NCI-H526 treated with DMSO at 0.1 percent for 48 hours (cell line): ENCODE data around the gene CHRM4.
A peak's percentile ranks its signal among the peaks of the same experiment; 100 is the strongest.

Experiments used
- DNase-seq: peaks from one replicate; lab custom pipeline; 2025; lab: John Stamatoyannopoulos, UW

CHRM4 gene

GRCh38 chr11:46402957-46403902, 11.7 kb upstream of the CHRM4 start:
- DNase-seq = no peak

- DNase-seq = no peak
Observed at GRCh38 chr11:46397526-46397925, 6.0 kb upstream of the CHRM4 start.

GRCh38 chr11:46393759-46394158, 2.2 kb upstream of the CHRM4 start:
- no peak for DNase-seq

- DNase-seq = no peak
Observed at GRCh38 chr11:46393231-46393616, 1.6 kb upstream of the CHRM4 start.

- no peak for DNase-seq
Observed at GRCh38 chr11:46392421-46393230, 1.1 kb upstream of the CHRM4 start.

- DNase-seq = no peak
Observed at GRCh38 chr11:46391186-46391577, 394 bp downstream of the CHRM4 start.

- no peak for DNase-seq
Observed at GRCh38 chr11:46390331-46391171, 1.0 kb downstream of the CHRM4 start.

- peak; percentile 60 for DNase-seq
Observed at GRCh38 chr11:46389450-46390330, 1.9 kb downstream of the CHRM4 start.

- DNase-seq = no peak
Observed at GRCh38 chr11:46388619-46389449, 2.7 kb downstream of the CHRM4 start.

GRCh38 chr11:46387919-46388618, 3.5 kb downstream of the CHRM4 start:
- no peak for DNase-seq

GRCh38 chr11:46387456-46387855, 4.1 kb downstream of the CHRM4 start:
- no peak for DNase-seq

GRCh38 chr11:46386674-46387073, 4.9 kb downstream of the CHRM4 start:
- no peak for DNase-seq

- no peak for DNase-seq
Observed at GRCh38 chr11:46386005-46386578, 5.5 kb downstream of the CHRM4 start.

GRCh38 chr11:46385169-46386004, 6.2 kb downstream of the CHRM4 start:
- no peak for DNase-seq

- no peak for DNase-seq
Observed at GRCh38 chr11:46383974-46384701, 7.4 kb downstream of the CHRM4 start.

GRCh38 chr11:46383404-46383758, 8.2 kb downstream of the CHRM4 start:
- DNase-seq = no peak

GRCh38 chr11:46382646-46383403, 8.8 kb downstream of the CHRM4 start:
- DNase-seq = peak; percentile 50
